Stimulated activated CD4-positive, alpha-beta T cell treated with anti-CD3 and anti-CD28 coated beads, TNF-alpha, amount 100 ng/mL, for 24 hours (primary cell): ENCODE measurements around the gene USP31.

Experiments
- DNase-seq, 3 experiments: peaks; one replicate each; pipeline ENCODE4 v3.0.0-alpha.2; 2020; ENCODE audit warnings: low read depth in 3 of 3

USP31 gene

GRCh38 chr16:23149267-23149992 lies at the start of gene USP31:
Gene USP31 (minus strand): TSS chr16:23149452. CDS start chr16:23149270, 182 bp downstream.
- DNase-seq, result peak; percentile 79 to 92 (median 84)

GRCh38 chr16:23196539-23196938 lies 47.3 kb upstream of the USP31 start:
- no peak for DNase-seq

GRCh38 chr16:23195366-23195978 lies 46.2 kb upstream of the USP31 start:
- no peak for DNase-seq

GRCh38 chr16:23194497-23195221 lies 45.4 kb upstream of the USP31 start:
- DNase-seq, result no peak

GRCh38 chr16:23188911-23189310 lies 39.7 kb upstream of the USP31 start:
- DNase-seq, result no peak

- DNase-seq, result no peak
Observed at GRCh38 chr16:23187341-23187740, 38.1 kb upstream of the USP31 start.

GRCh38 chr16:23186171-23186570 lies 36.9 kb upstream of the USP31 start:
- DNase-seq, result no peak

- DNase-seq, result no peak
Observed at GRCh38 chr16:23185656-23186055, 36.4 kb upstream of the USP31 start.

GRCh38 chr16:23183543-23183862 lies 34.3 kb upstream of the USP31 start:
- DNase-seq, result no peak

- DNase-seq, result no peak
Observed at GRCh38 chr16:23182679-23183542, 33.7 kb upstream of the USP31 start, which contains the start of gene SCNN1G. Gene SCNN1G (plus strand): TSS chr16:23182745. CDS start chr16:23186272, 3,527 bp downstream.

GRCh38 chr16:23182206-23182678 lies 33.0 kb upstream of the USP31 start:
- DNase-seq, result peak; percentile 17 to 71 (median 44)

GRCh38 chr16:23181506-23181905 lies 32.3 kb upstream of the USP31 start:
- DNase-seq, result no peak

GRCh38 chr16:23175651-23176050 lies 26.4 kb upstream of the USP31 start:
- DNase-seq, result no peak

GRCh38 chr16:23174622-23175021 lies 25.4 kb upstream of the USP31 start:
- no peak for DNase-seq

GRCh38 chr16:23172994-23173393 lies 23.7 kb upstream of the USP31 start:
- DNase-seq, result no peak

- DNase-seq, result no peak
Observed at GRCh38 chr16:23172583-23172982, 23.3 kb upstream of the USP31 start.

GRCh38 chr16:23164736-23165135 lies 15.5 kb upstream of the USP31 start:
- no peak for DNase-seq

- no peak for DNase-seq
Observed at GRCh38 chr16:23163921-23164320, 14.7 kb upstream of the USP31 start.

GRCh38 chr16:23160574-23160973 lies 11.3 kb upstream of the USP31 start:
- no peak for DNase-seq

- DNase-seq, result no peak
Observed at GRCh38 chr16:23160082-23160481, 10.8 kb upstream of the USP31 start.

GRCh38 chr16:23158114-23158513 lies 8.9 kb upstream of the USP31 start:
- DNase-seq, result no peak
